HT1080 (cell line): ENCODE measurements around the gene FBN1. TPM values are rescaled to one million over a fixed set of nuclear protein-coding genes. Genes with fewer than 3 reads are reported as not detected.

Experiments used
- DNase-seq: peaks from one replicate; pipeline ENCODE4 v3.0.0-alpha.2; 2015; ENCODE audit warnings: low read depth
- total RNA-seq: library from RNA; depleted of rRNA; stranded (reverse); fragments of >200 nt; shearing (Covaris generic); gene quantifications from 2 replicates; pipeline ENCODE4 v1.2.3, GENCODE V29; 2014

FBN1 gene
- total RNA-seq, 1 experiment from 2014 or later = 21.0 TPM

DNA sequence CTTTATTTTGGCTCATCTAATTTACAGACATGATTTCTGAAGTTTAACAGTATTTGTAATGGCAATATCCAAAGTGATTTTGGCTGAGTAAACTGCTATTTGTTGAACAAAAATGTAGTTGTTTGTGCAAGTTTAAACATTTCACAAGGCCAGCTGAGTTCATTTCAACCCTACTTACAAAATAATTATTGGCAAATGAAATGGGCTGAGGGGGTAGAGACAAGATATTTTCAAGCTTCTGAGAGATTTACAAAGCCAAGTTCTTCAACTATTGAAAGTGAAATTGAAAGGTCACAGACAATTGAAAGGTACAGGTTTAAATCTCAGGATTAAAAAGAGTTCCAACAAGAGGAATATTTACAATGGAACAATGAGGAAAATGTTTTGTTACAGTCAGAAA lies 237.2 kb downstream of the FBN1 start:
- no peak for DNase-seq

DNA sequence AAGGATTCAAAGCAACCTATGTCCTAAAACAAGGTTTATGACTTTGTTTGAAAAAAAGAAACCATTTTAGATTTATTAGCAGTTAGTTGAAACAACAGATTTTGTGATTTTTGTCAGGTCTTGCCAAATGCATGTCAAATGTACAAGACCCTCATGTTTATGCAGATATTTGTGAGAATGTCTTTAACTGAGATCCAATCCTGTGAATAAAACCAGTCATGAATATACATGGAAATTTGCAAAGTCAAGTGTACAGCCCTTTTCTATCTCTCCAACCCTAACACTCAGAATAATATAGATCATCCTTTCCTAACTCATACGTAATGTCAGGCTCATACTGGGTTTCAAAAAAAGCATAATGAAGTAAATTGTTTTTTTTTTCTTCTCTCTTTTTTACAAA lies 237.9 kb downstream of the FBN1 start:
- no peak for DNase-seq

DNA sequence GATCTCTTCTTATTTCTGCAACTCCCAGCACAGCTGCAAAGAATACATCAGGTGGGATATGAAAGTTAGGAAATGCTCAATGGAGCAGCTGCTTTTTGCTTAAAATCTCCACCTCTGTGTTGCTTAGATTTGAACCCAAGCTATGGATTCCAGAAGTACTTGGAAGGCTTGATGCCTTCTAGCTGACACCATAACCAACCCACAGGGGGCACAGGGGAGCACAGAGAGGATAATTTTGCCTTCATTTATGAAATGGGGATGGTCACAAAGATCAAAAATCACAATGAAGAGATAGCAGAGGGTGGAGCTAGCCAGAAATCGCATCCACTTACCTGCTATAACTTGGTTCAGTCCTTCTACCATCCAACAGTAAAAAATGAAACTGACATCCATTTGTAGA lies 238.6 kb downstream of the FBN1 start:
- no peak for DNase-seq

DNA sequence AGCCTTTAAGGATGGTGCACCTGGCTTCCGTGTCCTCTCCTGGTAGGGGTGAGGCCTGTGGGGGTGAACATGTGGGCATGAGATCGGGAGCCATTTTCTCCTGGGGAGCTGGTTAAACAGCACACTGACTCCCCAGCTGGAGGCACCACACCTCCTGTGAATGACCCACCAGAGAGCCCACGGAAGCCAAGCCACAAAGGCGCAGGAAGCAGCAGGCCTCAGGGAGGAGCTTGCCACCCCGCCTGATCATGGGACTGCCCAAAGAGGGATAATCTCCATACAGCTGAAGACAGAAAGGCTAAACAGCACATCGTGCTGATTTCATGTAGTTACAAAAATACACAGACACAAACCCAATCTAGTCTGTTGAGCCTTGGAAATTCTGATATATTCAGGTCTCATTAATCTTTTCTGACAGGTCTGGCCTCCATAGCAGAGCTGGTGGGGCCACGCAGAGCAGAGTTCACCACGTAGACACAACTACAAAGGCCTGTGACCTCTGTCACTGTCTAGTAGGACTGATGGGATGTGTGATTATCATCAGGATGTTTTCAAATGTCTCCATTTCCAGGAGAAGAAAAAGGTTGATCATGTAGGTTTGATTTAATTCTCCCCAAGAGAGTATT lies 239.1 kb downstream of the FBN1 start:
- DNase-seq = no peak

DNA sequence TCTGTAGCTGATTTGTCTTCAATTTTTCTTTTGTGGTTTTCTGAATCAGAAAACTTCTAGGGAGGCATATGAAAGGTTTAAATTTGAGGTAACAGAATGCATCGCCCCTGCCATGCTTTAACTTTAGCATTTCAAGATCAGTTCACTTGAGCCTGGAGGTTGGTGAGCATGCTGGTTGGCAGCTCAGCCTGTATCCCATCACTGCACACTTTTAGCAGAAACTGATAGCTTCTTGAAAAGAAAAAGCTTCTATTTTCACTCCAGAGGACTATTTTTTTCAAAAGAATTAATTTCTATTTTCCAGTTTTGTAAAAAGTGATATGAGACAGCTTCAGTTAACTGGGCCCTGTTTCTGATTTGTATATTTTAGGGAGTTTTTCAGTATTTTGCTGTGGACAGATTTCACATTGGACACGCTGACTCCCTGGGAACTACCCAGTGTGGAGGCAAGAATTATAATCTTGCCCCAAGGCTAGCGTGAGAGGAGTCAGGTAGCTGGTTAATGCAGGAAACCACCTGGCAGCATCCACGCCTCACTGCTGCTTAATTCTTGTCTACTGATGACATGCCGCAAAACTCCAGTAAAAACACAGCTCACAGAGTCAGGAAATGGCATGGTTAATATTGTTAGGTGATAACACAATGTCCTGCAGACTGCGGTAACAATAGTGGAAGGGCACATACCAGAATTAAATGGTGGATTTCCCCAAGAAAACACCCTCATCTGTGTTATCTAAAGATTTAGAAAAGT lies 242.9 kb downstream of the FBN1 start:
- DNase-seq = no peak

DNA sequence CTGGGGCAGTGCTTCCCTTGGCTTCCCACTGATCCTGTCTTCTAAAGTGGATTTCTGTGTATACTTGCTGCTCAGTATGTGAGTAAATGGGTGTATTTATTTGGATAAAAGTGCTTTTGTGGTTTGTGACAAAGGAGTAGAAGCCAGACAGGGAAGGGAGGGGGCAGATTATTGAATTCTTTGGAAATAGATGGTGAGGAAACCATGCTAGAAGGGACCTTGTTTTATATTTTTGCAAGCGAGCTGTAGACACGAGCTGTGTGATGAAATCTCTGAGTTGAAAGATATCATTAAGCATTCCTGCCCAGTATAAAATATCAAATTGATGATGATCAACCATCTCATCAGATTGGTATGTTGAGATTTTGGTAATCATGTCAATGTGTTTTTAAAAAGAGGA lies 245.4 kb downstream of the FBN1 start:
- DNase-seq = no peak

DNA sequence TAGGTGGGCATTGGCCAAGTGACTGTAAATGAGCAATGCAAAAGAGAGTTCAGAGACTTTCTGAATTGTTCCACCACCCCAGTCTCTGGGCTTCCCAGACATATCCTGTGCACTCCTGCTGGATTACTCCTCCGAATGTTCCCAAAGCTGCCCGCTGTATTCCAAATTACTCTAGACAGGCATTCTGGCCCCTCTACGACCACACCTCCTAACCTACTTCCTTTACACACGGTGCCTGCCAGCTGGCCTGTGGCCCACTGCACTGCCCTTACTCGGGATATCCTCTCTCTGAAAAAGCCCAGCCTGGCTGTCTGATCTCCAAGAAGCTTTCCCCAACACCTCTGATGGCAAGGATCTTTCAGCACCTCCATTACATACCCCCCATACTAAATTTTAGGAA lies 247.7 kb downstream of the FBN1 start:
- no peak for DNase-seq

DNA sequence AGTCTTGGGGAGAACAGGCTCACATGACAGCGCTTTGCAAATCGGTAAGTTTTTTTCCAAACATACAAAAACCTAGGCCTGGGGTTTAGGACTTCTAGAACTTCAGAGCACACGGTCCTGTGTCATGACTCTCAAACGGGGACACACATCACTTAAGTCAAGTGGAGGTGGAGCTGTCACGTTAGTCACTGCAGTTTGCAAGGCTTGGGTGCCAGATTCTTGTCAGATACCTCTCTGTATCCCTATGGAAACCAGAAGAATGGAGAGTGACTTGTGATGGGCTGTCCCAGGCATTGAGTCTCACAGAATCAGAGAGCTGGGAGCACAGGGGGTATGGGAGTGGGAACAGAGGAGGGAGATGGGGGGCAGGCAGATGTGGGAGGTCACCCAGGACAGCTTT lies 249.5 kb downstream of the FBN1 start:
- DNase-seq = no peak

DNA sequence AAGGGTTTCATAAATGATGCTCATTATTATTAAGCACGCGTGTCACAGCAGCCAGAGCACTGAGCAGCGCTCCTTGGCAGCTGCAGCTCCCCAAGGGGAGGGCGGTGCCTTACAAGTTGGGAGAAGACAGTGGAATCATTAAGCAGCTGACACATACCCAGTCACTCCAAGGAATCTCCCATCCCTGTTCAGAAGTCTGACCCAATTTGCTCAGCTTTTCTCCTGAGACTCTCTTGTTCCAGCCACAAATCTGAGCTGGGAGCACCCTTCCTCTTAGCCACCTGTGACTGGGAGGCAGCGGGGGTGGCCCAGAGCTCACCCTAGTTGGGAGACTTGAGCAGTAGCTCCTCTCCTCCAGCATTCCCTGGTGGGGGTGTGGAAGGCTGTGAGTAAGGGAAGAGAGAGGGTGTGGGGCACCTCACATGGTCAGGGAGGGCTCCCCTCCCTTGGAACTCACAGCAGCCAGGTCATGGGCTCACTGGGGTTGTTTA lies 249.9 kb downstream of the FBN1 start:
- peak; percentile 28 for DNase-seq

DNA sequence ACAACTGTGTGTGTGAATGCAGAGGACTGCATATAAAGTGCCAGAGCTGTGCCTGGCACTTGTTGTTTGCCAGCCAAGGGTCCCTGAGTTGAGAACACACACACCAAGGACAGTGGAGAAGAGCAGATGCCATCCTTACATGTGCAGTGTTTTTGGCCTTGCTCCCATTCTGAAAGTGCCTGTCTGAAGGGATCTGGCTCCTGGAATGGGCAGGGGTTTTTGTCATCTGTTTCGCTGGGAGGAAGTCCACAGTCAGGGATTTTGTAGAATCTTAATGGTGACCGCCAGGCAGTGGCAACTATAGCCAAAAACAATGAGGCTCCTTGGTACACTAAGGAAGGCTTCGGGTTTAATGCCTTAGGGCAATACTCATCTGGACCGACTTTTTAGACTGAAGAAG lies 250.5 kb downstream of the FBN1 start:
- no peak for DNase-seq

DNA sequence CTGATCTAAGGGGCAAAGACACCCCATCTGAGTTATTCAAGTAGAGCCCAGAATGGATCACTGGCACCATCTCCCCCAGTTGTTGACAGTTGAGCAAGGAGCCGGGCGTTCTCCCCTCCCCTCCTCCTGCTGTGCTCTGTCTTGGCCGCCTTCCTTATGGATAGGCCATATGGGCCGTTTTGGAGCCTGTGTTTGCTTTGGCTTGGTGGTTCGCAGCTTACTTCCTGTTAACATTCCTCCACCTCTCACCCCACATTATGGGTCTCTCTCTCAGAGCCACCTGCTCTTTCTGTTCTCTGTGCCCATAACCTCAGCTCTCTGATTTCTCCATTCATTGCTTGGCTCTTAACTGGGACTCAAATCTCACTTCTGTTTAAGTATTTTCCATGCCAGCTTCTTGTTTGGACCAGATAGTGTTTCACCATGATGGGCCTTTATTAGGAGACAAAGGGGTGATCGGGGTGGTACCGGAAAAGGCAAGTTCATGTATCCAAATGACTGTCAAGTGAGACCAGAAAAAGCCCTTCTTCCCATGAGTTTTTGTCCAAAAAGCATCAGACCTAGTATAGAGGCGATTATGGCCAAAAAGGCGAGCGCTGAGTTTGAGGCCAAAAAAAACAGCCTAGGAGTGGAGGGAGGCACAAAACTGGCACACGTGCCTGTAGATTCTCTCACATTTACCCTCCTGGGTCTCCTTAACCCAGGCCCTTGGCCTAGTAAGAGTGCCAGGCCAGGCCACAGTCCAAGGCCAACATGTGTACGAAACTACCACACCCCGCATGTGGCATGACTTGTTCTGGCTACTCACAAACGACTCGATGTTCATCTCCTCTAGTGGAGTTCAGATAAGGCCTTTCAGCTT lies 251.6 kb downstream of the FBN1 start:
- DNase-seq = no peak

DNA sequence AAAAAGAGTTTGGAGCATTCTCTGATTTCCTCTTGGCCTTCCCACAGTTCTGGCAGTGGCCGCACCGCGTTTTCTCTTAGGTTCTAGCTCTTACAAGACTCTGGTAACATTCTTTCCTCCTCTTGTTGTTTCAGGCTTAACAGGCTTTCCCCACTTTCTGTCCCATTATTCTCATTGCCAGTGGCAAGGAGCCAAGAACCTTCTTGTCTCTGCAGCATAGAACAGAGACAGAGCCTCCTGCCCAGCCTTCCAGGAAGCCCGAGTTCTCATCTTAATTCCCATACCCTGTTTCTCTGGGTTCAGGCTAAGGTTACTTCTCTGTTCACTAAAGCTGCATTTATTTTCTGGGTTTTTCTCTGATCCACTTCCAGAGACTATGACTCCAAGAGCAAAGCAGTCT lies 253.2 kb downstream of the FBN1 start:
- no peak for DNase-seq

DNA sequence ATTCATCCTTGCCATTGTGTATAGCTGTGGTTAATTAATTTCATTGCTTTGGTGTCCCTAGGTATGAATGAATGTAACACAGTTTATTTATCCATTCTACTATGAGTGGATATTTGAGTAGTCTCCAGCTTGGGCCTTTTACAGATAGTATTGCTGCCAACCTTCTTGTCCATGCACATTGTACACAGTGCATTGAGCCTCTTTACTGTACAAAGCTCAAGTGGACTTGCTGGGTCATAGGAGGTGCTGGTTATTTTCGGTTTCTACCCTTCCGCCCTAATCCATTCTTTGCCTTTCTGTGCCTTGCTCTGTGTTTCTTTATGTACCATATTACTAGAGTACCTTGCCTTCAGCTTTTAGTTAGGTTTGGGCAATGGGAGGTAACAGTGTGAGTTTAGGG lies 253.6 kb downstream of the FBN1 start:
- no peak for DNase-seq

DNA sequence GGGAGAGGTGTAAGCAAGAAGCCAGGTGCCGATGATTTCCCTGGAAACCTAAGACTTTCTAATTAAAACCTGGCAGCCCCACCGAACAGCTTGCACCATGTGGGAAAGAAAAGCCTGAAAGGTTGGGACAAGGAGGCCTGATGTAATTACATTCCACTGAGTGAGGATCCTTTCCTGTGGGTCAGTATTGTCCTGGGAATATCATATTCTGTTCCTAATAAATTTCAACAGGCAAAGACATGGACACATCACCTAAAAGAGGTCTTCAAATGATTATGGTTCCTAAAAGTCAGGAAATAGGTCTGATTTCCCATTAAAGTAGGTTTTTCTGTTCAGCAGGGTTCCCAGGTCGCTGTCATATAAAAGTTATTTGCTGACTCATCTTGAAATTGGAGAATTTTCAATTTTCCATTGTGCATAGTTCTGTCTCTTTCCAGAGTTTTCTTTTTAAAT lies 255.8 kb downstream of the FBN1 start:
- DNase-seq = peak; percentile 38

DNA sequence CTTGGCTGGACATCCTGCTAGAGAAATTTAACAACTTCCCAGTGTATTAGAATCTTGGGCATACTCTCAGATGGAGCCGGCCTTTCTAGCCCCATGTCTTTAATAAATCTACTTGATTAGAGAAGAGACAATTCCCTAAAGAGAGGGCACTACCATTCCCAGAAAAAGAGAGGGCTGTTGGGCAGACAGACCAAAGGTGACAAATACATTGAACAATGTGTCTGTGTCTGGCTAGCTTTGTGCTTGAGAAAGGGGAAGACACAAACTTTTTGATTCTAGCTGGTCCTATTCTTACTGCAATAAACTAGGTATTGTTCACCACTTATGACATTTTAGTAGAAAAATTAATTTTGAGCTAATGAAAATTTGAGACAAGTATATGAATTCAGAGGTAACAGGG lies 256.6 kb downstream of the FBN1 start:
- DNase-seq = no peak

DNA sequence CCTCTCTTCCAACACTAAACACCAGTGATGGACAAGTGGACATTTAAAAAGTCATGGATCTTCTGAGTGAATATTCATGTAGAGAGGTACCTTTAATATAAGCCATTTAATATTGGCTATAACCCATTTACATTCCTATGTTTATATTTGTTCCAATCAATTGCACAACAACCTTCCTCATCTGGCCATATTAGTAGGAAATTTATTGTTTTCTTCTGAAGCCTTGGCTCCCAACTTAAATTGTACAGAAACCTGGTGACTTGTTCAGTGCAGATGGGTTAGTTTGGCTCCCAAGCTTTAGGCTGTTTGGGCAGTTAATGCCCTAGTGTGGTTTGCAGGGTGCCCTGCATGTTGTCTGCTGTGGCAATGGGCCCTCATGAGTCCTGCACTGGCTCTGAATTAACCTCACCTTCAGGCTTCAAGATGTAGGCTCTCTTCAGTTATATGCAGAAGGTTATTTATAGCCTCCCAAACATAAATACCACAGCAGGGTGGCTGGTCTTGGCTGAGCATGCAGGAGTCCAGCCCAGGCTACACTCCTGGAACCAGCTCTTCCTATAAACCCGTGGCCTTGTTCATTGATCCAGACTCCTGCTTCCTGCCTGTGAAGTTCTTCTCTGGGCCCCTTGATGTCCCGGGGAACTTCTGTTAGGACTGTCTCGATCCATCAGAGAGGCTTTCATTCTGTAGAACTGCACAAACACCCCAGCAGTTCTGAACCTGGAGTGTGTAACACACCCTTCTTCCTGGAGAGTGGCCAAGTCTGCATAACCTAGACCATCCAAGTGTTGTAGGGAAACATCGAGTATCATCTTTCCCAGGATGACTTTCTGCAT lies 257.3 kb downstream of the FBN1 start:
- peak; percentile 30 for DNase-seq

DNA sequence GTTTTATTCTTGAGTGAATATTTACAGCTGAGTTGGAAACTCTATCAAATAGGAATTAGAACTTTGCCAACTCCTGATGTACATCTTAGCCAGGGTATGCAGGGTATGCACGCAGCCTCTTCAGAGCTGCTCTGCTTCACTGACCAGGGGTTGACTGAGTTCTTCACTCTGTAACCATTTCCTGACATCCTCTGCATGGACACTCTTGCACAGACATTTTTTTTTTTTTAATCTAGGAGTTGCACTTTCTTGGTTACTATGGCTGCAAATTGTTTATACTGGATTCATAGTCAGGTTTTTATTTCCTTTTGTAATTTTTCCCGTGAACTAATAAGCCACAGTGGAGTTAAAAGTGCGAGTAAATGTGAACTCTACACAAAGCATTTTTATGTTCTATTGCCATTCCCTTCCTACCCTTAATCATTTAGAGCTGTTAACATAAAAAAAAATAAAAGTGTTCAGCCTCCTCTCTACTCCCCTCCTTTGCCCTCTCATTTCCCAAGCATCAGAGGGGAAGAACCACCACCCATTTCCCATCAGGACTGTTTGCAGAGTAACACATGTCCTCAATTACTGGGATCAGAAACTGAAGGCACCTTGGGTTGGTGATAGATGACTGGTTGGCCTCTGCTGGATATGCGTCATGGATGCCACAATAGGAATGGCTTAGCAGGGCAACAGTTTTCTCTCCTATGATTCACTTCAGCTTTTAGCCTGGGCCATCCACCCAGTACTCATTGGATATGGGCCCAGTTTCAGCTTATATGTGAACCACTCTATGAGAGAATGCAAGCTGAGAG lies 260.3 kb downstream of the FBN1 start:
- peak; percentile 91 for DNase-seq

DNA sequence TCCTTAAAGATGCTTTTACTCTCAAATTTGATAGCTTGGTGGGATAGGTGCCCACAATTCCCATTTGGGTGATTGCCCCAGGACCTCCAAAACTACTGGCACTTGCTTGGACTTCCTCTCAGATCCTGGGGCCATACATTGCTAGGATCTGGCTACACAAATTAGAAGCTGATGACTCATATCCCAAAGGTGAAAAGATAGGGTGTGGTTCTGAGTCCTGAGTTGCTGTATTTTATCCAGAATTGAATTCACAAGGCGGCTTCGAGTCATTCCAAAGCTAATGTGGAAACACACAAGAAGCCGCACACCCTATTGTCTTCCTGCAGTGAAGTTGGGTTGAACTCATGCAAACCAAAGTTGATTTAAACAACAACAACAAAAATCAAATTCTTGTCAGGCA lies 260.9 kb downstream of the FBN1 start:
- DNase-seq = peak; percentile 57

DNA sequence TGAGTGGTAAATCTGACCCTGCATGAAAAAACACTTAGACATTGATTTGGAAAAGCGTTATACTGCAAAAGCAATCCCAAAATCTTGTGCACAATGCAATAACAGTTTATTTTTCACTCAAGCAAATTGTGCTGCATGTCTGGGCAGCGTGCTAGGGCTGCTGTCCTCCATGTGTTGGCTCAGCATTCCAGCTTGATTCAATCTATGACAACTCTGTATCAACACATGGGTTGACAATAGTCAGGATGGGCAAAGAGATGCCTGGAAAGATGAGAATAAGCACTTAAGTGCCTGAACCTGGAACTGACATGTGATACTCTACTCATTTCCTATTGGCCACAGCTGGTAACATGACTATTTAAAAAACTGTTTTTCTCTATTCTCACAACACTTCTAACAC lies 262.5 kb downstream of the FBN1 start:
- no peak for DNase-seq

DNA sequence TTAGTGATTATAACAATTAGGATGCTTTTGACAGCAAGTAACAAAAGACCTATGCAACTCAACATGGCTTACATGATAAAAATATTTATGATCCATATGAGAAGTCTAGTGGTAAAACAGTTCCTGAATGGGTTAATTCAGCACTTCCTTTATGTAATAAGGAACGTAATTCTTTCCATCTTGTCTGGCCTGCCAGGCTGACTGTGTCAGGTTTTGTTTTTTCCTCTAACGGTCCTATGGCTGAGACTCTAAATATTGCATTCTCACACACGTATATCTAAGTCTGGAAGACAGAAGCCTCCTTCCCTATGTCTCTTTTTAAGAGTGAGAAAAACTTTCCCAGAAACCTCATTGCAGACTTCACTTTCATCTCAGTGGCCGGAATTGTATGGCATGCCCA lies 263.6 kb downstream of the FBN1 start:
- DNase-seq = no peak
